WI38 (cell line): ENCODE data around the gene EML2.

Source experiments
- H3K4me3 ChIP-seq: 2 replicates; pipeline ENCODE4 v1.5.1; 2011; ENCODE audit warnings: low read depth, mild to moderate bottlenecking, control low read depth, low read length
- TF ChIP-seq, protein P1 (sequence below): IDR thresholded peaks from 2 replicates; pipeline ENCODE4 v1.5.1; 2012; ENCODE audit warnings: low read depth, mild to moderate bottlenecking, control low read depth, low read length

EML2 gene

DNA sequence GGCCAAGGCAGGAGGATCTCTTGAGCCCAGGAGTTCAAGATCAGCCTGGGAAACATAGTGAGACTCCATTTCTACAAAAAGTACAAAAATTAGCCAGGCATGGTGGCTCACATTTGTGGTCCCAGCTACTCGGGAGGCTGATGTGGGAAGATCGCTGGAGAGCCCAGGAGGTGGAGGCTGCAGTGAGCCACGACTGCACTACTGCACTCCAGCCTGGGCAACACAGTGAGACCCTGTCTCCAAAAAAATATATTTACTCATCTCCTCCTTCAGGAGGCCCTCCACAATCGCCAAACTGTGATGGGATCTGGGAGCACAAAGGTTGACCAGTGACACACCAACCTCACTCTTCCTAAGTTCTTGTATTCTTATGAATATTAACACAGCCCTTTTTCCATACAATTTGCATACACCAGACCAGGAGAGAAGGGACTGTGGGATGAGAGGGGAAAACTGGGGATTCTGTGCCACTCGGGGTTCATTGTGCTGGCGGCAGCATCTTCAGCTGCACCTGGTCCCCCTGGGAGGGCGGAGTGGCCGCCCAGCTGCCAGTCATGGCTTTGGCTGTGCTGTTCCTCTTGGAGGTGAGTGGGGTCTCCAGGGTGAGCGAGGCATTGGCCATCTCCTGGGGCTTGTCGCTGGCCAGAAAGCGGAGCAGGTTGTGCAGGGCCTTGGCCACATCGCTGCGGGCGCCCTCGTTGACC, 48.7 kb downstream of the EML2 start:
- no peak overlapping the region for H3K4me3 ChIP-seq
- TF ChIP-seq, protein P1, sequence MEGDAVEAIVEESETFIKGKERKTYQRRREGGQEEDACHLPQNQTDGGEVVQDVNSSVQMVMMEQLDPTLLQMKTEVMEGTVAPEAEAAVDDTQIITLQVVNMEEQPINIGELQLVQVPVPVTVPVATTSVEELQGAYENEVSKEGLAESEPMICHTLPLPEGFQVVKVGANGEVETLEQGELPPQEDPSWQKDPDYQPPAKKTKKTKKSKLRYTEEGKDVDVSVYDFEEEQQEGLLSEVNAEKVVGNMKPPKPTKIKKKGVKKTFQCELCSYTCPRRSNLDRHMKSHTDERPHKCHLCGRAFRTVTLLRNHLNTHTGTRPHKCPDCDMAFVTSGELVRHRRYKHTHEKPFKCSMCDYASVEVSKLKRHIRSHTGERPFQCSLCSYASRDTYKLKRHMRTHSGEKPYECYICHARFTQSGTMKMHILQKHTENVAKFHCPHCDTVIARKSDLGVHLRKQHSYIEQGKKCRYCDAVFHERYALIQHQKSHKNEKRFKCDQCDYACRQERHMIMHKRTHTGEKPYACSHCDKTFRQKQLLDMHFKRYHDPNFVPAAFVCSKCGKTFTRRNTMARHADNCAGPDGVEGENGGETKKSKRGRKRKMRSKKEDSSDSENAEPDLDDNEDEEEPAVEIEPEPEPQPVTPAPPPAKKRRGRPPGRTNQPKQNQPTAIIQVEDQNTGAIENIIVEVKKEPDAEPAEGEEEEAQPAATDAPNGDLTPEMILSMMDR, result no peak

DNA sequence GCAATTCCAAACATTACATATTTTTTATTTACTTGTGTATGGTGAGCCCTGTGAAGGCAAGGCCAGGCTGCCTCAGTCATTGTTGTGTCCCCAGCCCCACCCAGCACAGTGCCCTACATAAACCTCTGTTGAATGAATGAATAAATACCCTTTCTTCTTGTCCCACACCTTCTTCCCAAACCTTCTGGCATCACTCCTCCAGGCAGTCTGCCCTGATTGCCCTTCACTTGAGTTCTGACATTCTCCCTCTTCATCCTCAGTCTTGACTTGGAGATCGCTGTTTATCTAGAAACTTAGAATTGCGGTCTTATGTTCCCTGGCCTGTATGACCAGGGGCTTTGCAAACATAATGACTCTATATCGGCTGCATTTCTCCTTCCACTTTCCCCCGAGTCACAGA, 49.4 kb downstream of the EML2 start:
- no peak overlapping the region for H3K4me3 ChIP-seq
- TF ChIP-seq, protein P1, result no peak

DNA sequence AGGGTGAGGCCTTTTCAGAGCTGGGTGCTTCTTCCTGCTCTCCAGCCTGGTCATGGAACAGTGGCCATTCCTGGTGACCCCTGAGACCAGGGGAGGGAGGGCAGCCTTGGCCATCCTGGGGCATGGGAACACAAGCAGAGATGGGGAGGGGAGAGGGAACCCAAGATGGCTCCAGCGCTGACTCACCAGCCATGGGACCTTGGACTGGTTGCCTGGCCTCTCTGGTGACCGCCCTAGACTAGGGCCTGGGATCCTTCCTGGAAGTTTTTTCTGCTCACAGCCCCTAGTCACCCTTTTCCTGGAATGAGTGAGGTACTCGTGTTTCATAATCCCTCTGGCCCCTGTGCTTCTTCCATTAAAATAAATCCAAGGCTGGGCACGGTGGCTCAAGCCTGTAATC, 51.3 kb downstream of the EML2 start:
- no peak overlapping the region for H3K4me3 ChIP-seq
- TF ChIP-seq, protein P1, result no peak

DNA sequence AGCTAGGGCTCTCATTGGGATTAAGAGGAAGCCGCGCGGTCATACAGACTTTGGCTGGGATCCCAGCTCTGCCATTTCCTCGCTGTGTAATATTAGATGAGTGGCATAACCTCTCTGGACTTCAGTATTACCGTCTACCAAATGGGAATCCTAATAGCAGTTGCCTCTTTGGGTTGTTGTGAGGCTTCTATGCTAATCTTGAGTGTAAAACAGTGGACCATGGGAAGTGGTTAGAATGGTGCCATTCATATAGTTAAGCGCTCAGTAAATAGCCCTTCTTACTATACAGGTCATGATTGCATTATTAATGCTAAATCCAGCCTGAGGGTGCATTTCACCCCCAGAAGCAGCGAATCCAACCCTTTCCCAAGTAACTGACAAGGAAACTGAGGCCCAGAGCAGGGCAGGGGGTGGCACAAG, 54.0 kb downstream of the EML2 start:
- TF ChIP-seq, protein P1, result no peak
- H3K4me3 ChIP-seq, result peak overlapping the region; percentile 86

DNA sequence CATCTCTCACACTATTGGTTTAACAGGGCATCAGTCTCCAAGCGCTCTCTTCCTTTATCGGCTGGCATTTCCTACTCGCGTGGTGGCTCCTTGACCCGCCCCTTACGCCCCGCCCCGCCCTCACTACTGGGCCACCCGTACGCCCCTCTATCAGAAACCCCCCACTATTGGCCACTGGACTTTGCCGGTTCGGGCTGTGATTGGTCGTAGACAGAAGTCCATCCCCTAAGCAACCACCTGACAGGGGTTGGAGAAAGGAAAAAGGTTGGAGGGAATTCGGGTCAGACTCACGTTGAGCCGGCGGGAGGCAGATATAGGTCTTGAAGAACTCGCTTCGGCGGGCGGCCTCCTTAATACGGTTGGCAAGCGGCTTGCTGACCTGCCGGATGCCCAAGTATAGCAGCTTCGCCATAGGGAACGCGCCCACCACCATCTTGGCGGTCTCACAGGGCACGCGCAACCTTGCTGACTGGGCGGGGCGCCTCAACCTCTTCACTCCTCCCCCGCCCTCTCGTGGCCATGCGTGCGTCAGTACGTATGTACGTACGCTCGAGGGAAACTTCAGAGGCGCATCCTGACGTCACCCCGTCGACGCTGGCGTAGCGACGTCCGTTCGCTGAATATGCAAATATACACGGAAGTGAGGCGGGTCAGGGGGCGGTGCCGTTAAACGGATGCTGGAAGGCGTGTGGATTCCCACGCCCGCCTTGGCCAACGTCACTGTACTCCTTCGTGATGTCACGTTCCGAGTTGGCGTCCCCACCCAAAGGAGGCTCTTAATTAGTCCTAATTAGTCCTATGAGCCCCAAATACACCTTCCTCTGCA, 54.7 kb downstream of the EML2 start, which contains the start of gene OPA3:
TSS of gene OPA3 (minus strand) at position 471 of the 826 bp plus-strand sequence. CDS start at position 433, 38 bp downstream.
- TF ChIP-seq, protein P1, result no peak
- peak within 1 kb of the TSS; percentile 86 for H3K4me3 ChIP-seq

DNA sequence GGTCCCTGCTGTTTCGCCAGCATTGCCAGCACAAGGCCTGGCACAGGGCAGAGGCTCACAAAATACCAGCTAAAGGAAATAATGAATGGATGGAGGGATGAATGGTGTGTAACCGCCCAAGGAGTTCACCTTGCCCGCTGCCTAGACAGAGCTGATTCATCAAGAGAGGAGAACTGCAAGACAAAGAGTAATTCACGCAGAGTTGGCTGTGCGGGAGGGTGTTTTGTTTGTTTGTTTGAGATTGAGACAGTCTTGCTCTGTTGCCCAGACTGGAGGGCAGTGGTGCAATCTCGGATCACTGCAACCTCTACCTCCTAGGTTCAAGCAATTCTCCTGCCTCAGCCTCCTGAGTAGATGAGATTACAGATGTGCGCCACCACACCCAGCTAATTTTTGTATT, 57.6 kb downstream of the EML2 start:
- TF ChIP-seq, protein P1, result no peak
- H3K4me3 ChIP-seq, result no peak overlapping the region

DNA sequence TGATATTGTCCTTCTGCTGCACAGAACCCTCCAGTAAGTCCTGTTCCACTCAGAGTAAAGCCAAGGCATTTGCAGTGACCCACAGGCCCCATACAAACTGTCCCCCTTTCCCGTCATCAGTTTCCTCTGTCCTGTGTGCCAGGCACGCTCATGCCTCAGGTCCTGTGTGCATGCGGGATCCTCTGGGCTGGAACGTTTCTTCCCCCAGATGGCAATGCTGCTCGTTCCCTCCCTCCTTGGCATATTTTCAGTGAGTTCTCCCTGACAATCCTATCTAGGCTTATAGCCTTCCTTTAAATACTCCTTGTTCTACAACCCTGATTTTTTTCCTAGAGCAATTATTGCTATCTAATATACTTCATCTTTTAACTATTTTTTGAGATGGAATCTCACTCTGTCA, 60.3 kb downstream of the EML2 start:
- TF ChIP-seq, protein P1, result no peak
- H3K4me3 ChIP-seq, result no peak overlapping the region
